ENCODE data around the gene SUGP1. TPM values are rescaled to one million over a fixed set of nuclear protein-coding genes. Genes with fewer than 3 reads are reported as not detected.

The SUGP1 gene
- total and polyA plus RNA-seq, 4 donors, result 11.2 to 18.9 (median 14.8) TPM

- Histone ChIP-seq H3K27me3 (ENCODE audit: control insufficient read depth in 4 of 4, insufficient read depth in 4 of 4, low read length in 3 of 4) (no peaks in the 10 kb centered on the region), H3K4me3 (ENCODE audit: low read depth in 1 of 3, low read length in 3 of 3) (no peak overlapping the region), H3K27ac (ENCODE audit: low read depth in 1 of 2, low read length in 2 of 2) (no peak overlapping the region), H3K4me1 (ENCODE audit: control insufficient read depth in 4 of 4, insufficient read depth in 4 of 4, low read length in 3 of 4) (peaks cover 10 to 25% (median 22%) of the 10 kb centered on the region in 4 donors), H3K36me3 (ENCODE audit: control insufficient read depth in 4 of 4, insufficient read depth in 3 of 4, low read depth in 1 of 4, low read length in 3 of 4) (peaks cover 6 to 47% (median 12%) of the 10 kb centered on the region in 4 donors), H3K9me3 (ENCODE audit: control insufficient read depth in 4 of 4, low read length in 3 of 4) (no peaks in the 10 kb centered on the region), H3K9ac (ENCODE audit: low read depth in 1 of 2, low read length in 2 of 2) (no peak overlapping the region)
- TF ChIP-seq JUND (IDR thresholded peaks at IDR 0.05) (no peak), RXRA (IDR thresholded peaks at IDR 0.05) (no peak), NR2F2 (IDR thresholded peaks at IDR 0.05) (no peak), YY1 (IDR thresholded peaks at IDR 0.05) (no peak), MAX (IDR thresholded peaks at IDR 0.05) (no peak), FOXA1 (IDR thresholded peaks at IDR 0.05) (no peak), ZBTB33 (IDR thresholded peaks at IDR 0.05) (no peak), HNF4G (IDR thresholded peaks at IDR 0.05) (no peak), FOXA2 (IDR thresholded peaks at IDR 0.05) (no peak), GABPA (IDR thresholded peaks at IDR 0.05 in 1 of 2, conservative IDR thresholded peaks at IDR 0.05 in 1 of 2) (no peak), HNF4A (conservative IDR thresholded peaks at IDR 0.05) (no peak)
- WGBS, result 94% methylated on average over 7 of the region's 7 CpGs
- DNase-seq (ENCODE audit: low spot score), result no peak
Observed at GRCh38 chr19:19278315-19278714, 42.0 kb downstream of the SUGP1 start.

GRCh38 chr19:19276851-19277250, 43.5 kb downstream of the SUGP1 start:
- WGBS, result 89% methylated on average over 20 of the region's 20 CpGs
- H3K4me3 ChIP-seq (ENCODE audit: low read depth in 1 of 3, low read length in 3 of 3), result no peak overlapping the region
- no peaks in the 10 kb centered on the region for H3K27me3 ChIP-seq (ENCODE audit: control insufficient read depth in 4 of 4, insufficient read depth in 4 of 4, low read length in 3 of 4)
- H3K4me1 ChIP-seq (ENCODE audit: control insufficient read depth in 4 of 4, insufficient read depth in 4 of 4, low read length in 3 of 4), result peaks cover 11 to 36% (median 29%) of the 10 kb centered on the region in 4 donors
- TF ChIP-seq RAD21 (IDR thresholded peaks at IDR 0.05), result no peak
- TF ChIP-seq RXRA (IDR thresholded peaks at IDR 0.05), result no peak
- no peak for TF ChIP-seq EGR1 (IDR thresholded peaks at IDR 0.05; ENCODE audit: low read depth in 2 of 2)
- no peak for TF ChIP-seq CTCF (IDR thresholded peaks at IDR 0.05; ENCODE audit: low read depth, low read length, missing input control)
- no peak for TF ChIP-seq YY1 (IDR thresholded peaks at IDR 0.05)
- TF ChIP-seq TAF1 (conservative IDR thresholded peaks at IDR 0.05), result no peak
- TF ChIP-seq FOXA1 (IDR thresholded peaks at IDR 0.05), result no peak
- TF ChIP-seq HNF4G (IDR thresholded peaks at IDR 0.05), result no peak
- no peak overlapping the region for H3K27ac ChIP-seq (ENCODE audit: low read depth in 1 of 2, low read length in 2 of 2)
- H3K36me3 ChIP-seq (ENCODE audit: control insufficient read depth in 4 of 4, insufficient read depth in 3 of 4, low read depth in 1 of 4, low read length in 3 of 4), result peaks cover 6 to 46% (median 12%) of the 10 kb centered on the region in 4 donors
- no peak overlapping the region for H3K9ac ChIP-seq (ENCODE audit: low read depth in 1 of 2, low read length in 2 of 2)
- no peaks in the 10 kb centered on the region for H3K9me3 ChIP-seq (ENCODE audit: control insufficient read depth in 4 of 4, low read length in 3 of 4)
- DNase-seq (ENCODE audit: low spot score), result no peak

- no peak overlapping the region for H3K9ac ChIP-seq (ENCODE audit: low read depth in 1 of 2, low read length in 2 of 2)
- no peak for DNase-seq (ENCODE audit: low spot score)
- H3K36me3 ChIP-seq (ENCODE audit: control insufficient read depth in 4 of 4, insufficient read depth in 3 of 4, low read depth in 1 of 4, low read length in 3 of 4), result peaks cover 6 to 42% (median 12%) of the 10 kb centered on the region in 4 donors
- no peaks in the 10 kb centered on the region for H3K27me3 ChIP-seq (ENCODE audit: control insufficient read depth in 4 of 4, insufficient read depth in 4 of 4, low read length in 3 of 4)
- peaks cover 11 to 38% (median 31%) of the 10 kb centered on the region in 4 donors for H3K4me1 ChIP-seq (ENCODE audit: control insufficient read depth in 4 of 4, insufficient read depth in 4 of 4, low read length in 3 of 4)
- H3K4me3 ChIP-seq (ENCODE audit: low read depth in 1 of 3, low read length in 3 of 3), result no peak overlapping the region
- 94% methylated on average over 12 of the region's 12 CpGs for WGBS
- H3K9me3 ChIP-seq (ENCODE audit: control insufficient read depth in 4 of 4, low read length in 3 of 4), result no peaks in the 10 kb centered on the region
- no peak overlapping the region for H3K27ac ChIP-seq (ENCODE audit: low read depth in 1 of 2, low read length in 2 of 2)
- TF ChIP-seq ATF3 (IDR thresholded peaks at IDR 0.05), result no peak
- no peak for TF ChIP-seq YY1 (IDR thresholded peaks at IDR 0.05)
- TF ChIP-seq REST (IDR thresholded peaks at IDR 0.05), result no peak
- TF ChIP-seq RAD21 (IDR thresholded peaks at IDR 0.05), result no peak
- no peak for TF ChIP-seq RXRA (IDR thresholded peaks at IDR 0.05)
- no peak for TF ChIP-seq CTCF (IDR thresholded peaks at IDR 0.05; ENCODE audit: low read depth, low read length, missing input control)
- no peak for TF ChIP-seq FOXA1 (IDR thresholded peaks at IDR 0.05)
- no peak for TF ChIP-seq TAF1 (conservative IDR thresholded peaks at IDR 0.05)
- TF ChIP-seq EGR1 (IDR thresholded peaks at IDR 0.05; ENCODE audit: low read depth in 2 of 2), result no peak
- no peak for TF ChIP-seq NR2F2 (IDR thresholded peaks at IDR 0.05)
- TF ChIP-seq SP1 (IDR thresholded peaks at IDR 0.05), result no peak
Observed at GRCh38 chr19:19276386-19276785, 43.9 kb downstream of the SUGP1 start.
